Ramos (cell line): ENCODE data around the gene MEMO1.
"Not testable (repeated sequence)": the region's sequence is repeated elsewhere in the genome, so short reads cannot be mapped to it uniquely, and the experiment has no call there.

ENCODE experiments used
- in situ Hi-C: fragments of 300-500 bp; cut with MboI; formaldehyde crosslinking; loops from one replicate; pipeline ENCODE4 v1.14.3; 2022; ENCODE audit warnings: low sequenced_read_pairs; ENCODE audit not compliant: unreplicated experiment

Gene MEMO1

GRCh38 chr2:31859959-31860358, 150.8 kb downstream of the MEMO1 start:
- in situ Hi-C loops = no loop called here

GRCh38 chr2:31853521-31853920, 157.3 kb downstream of the MEMO1 start:
- in situ Hi-C loops = no loop called here

- in situ Hi-C loops = not testable (repeated sequence)
Measured at GRCh38 chr2:31842150-31842549, 168.7 kb downstream of the MEMO1 start.

- in situ Hi-C loops = no loop called here
Measured at GRCh38 chr2:31835450-31835849, 175.4 kb downstream of the MEMO1 start.

GRCh38 chr2:31832363-31832762, 178.4 kb downstream of the MEMO1 start:
- in situ Hi-C loops = no loop called here

- in situ Hi-C loops = no loop called here
Measured at GRCh38 chr2:31831585-31831984, 179.2 kb downstream of the MEMO1 start.

- in situ Hi-C loops = no loop called here
Measured at GRCh38 chr2:31828891-31829290, 181.9 kb downstream of the MEMO1 start.

GRCh38 chr2:31823558-31823957, 187.2 kb downstream of the MEMO1 start:
- in situ Hi-C loops = no loop called here

- in situ Hi-C loops = no loop called here
Measured at GRCh38 chr2:31822587-31822986, 188.2 kb downstream of the MEMO1 start.
